ENCODE measurements around the gene PRKAG3. TPM values are rescaled to one million over a fixed set of nuclear protein-coding genes. Genes with fewer than 3 reads are reported as not detected.
"Not testable (repeated sequence)": the region's sequence is repeated elsewhere in the genome, so short reads cannot be mapped to it uniquely, and the experiment has no call there.

Gene PRKAG3
- total and polyA plus RNA-seq, 2 experiments from 2014 or later: not detected

GRCh38 chr2:218849721-218850120, 18.1 kb upstream of the PRKAG3 start (continued):
- TF ChIP-seq ZNF462 (CRISPR knock-in tag; IDR thresholded peaks at IDR 0.05): no peak

GRCh38 chr2:218846963-218847362, 15.4 kb upstream of the PRKAG3 start:
- not testable (repeated sequence) for H3K79me2 ChIP-seq (replicated peaks; ENCODE audit: insufficient read depth); H3K4me1 ChIP-seq (ENCODE audit: insufficient read depth); H4K20me1 ChIP-seq (replicated peaks; ENCODE audit: insufficient read depth); ATAC-seq; H3K4me2 ChIP-seq; H3K9me2 ChIP-seq (ENCODE audit: insufficient read depth); H3K4me3 ChIP-seq; H3K4me1 Mint-ChIP-seq; H3F3A ChIP-seq (replicated peaks; ENCODE audit: low read depth); H2AFZ ChIP-seq; H3K27ac ChIP-seq (ENCODE audit: low read depth); H3K27me3 ChIP-seq (ENCODE audit: insufficient read depth); H3K4me3 Mint-ChIP-seq; H3K27ac Mint-ChIP-seq; DNase-seq (ENCODE audit: low spot score); H3K36me3 ChIP-seq (ENCODE audit: insufficient read depth)
- H3K9me3 Mint-ChIP-seq: peaks cover 40% of the 10 kb centered on the region
- peaks cover 19% of the 10 kb centered on the region for H3K36me3 Mint-ChIP-seq (ENCODE audit: low read depth)
- peaks cover 14% of the 10 kb centered on the region for H3K27me3 Mint-ChIP-seq (ENCODE audit: insufficient read depth, low read depth, poor library complexity)

GRCh38 chr2:218844334-218844733, 12.7 kb upstream of the PRKAG3 start:
- not testable (repeated sequence) for H3K79me2 ChIP-seq (replicated peaks; ENCODE audit: insufficient read depth); H3K36me3 ChIP-seq (ENCODE audit: insufficient read depth); H3K27ac ChIP-seq (ENCODE audit: low read depth); H3K4me3 Mint-ChIP-seq; H3K4me1 Mint-ChIP-seq; H3K4me2 ChIP-seq; H3K27me3 ChIP-seq (ENCODE audit: insufficient read depth); H3K27ac Mint-ChIP-seq; H3F3A ChIP-seq (replicated peaks; ENCODE audit: low read depth); H4K20me1 ChIP-seq (replicated peaks; ENCODE audit: insufficient read depth); H2AFZ ChIP-seq; H3K4me3 ChIP-seq; H3K4me1 ChIP-seq (ENCODE audit: insufficient read depth); H3K9me2 ChIP-seq (ENCODE audit: insufficient read depth); DNase-seq (ENCODE audit: low spot score); ATAC-seq
- peaks cover 40% of the 10 kb centered on the region for H3K9me3 Mint-ChIP-seq
- H3K27me3 Mint-ChIP-seq (ENCODE audit: insufficient read depth, low read depth, poor library complexity): peaks cover 13% of the 10 kb centered on the region
- peaks cover 19% of the 10 kb centered on the region for H3K36me3 Mint-ChIP-seq (ENCODE audit: low read depth)
